HL-60 (cell line): Measurements from ENCODE around the gene IGLON5.

Source experiments
- CTCF ChIP-seq: IDR thresholded peaks from one replicate; pipeline ENCODE4 v1.5.1; 2011; ENCODE audit warnings: low read length, control low read depth, inconsistent platforms; ENCODE audit not compliant: insufficient read depth
- GABPA ChIP-seq: IDR thresholded peaks from 2 replicates; pipeline ENCODE4 v1.6.1; 2012; ENCODE audit warnings: low read depth

- TF ChIP-seq CTCF (no peak), GABPA (no peak)
These were observed 55.2 kb downstream of the IGLON5 start for GRCh38 chr19:51366389-51367254.
